Heart right ventricle (tissue), 16 donors: ENCODE data around the gene UTP11. TPM values are rescaled to one million over a fixed set of nuclear protein-coding genes. Genes with fewer than 3 reads are reported as not detected.

Experiments used
- ATAC-seq, 8 donors: fragments of 200-7000 bp; cut with Tn5 transposase; one replicate each; pipeline ENCODE4 v1.9.1; 2020; ENCODE audit warnings: mild to moderate bottlenecking in 8 of 8, moderate library complexity in 8 of 8, moderate number of reproducible peaks in 1 of 8
- DNase-seq, 2 donors: peaks; one replicate each; pipeline ENCODE4 v3.0.0-alpha.2; 2020
- H3K27ac ChIP-seq, 10 donors: fragments of 200-600 bp; sonication (generic) in 2 of 10; one replicate each; pipeline versions ENCODE4 v1.5.0 to v1.8.0; 2020 to 2022; ENCODE audit warnings: mild to moderate bottlenecking in 3 of 10
- H3K27me3 ChIP-seq, 7 donors: fragments of 200-600 bp; one replicate each; pipeline ENCODE4 v1.8.0; 2021 to 2022; ENCODE audit warnings: mild to moderate bottlenecking in 2 of 7
- H3K36me3 ChIP-seq, 9 donors: fragments of 200-600 bp; sonication (generic) in 1 of 9; one replicate each; pipeline versions ENCODE4 v1.5.0 to v1.8.0; 2020 to 2022; ENCODE audit warnings: mild to moderate bottlenecking in 2 of 9
- H3K4me1 ChIP-seq, 9 donors: fragments of 200-600 bp; sonication (generic) in 1 of 9; one replicate each; pipeline versions ENCODE4 v1.5.0 to v1.8.0; 2020 to 2022; ENCODE audit warnings: mild to moderate bottlenecking in 4 of 9
- H3K4me3 ChIP-seq, 10 donors: fragments of 200-600 bp; sonication (generic) in 2 of 10; one replicate each; pipeline versions ENCODE4 v1.5.0 to v1.8.0; 2020 to 2022; ENCODE audit warnings: mild to moderate bottlenecking in 7 of 10, moderate library complexity in 2 of 10
- H3K9me3 ChIP-seq, 11 donors: fragments of 200-600 bp in 10 of 11; sonication (generic) in 2 of 11; one replicate each; pipeline versions ENCODE4 v1.5.0 to v1.8.0; 2013 to 2022; ENCODE audit warnings: mild to moderate bottlenecking in 2 of 11, control low read depth in 1 of 11, moderate library complexity in 1 of 11
- WGBS, 2 donors: extraction: QIAGEN DNeasy Blood & Tissue Kit; methylation state at CpG; one replicate each; pipeline ENCODE4 v1.1.7; 2013; ENCODE audit warnings: inconsistent platforms in 1 of 2; 5-methylcytosine and 5-hydroxymethylcytosine counted together
- intact Hi-C, 10 donors: fragments of 100-400 bp; cut with DNase I; formaldehyde crosslinking; loops; one replicate each; pipeline versions ENCODE4 v1.11.1 to v1.14.2; 2022
- polyA plus RNA-seq, 2 donors: library from polyadenylated mRNA; stranded (reverse); fragments of 200-250 nt; gene quantifications; one replicate each; pipeline ENCODE4 v1.2.3, GENCODE V29; 2013
- total RNA-seq, 10 donors: library from RNA; stranded (reverse); fragmentation: NEBNext Ultra II Directional in 3 of 10; extraction: Animal tissue kit (Norgen Biotek cat#: 25700) in 3 of 10; gene quantifications; one replicate each; pipeline versions ENCODE4 v1.2.1 to v1.2.4, GENCODE V29; 2021 to 2023
- TF ChIP-seq, protein P1 (sequence below), 9 donors: fragments of 200-600 bp; sonication (generic) in 2 of 9; IDR thresholded peaks; one replicate each; pipeline versions ENCODE4 v1.5.0 to v1.8.0; 2021 to 2022; ENCODE audit warnings: antibody characterized with exemption in 9 of 9, mild to moderate bottlenecking in 5 of 9, moderate library complexity in 1 of 9
- donor health status: Arrhythmogenic right ventricular cardiomyopathy.
- donor health status: ischemic (EF 13 %, LVEDD 7.1; RV severe dilation, severe dysfunction).
- donor health status: healthy with polysubstance abuse.
- donor health status: DM: no; HTN: yes; CAD: no.
- donor health status: DM: no; HTN: no; CAD: no.
- donor health status: ischemic (EF 25% LVEDD 6.9; RV normal size, moderate dysfunction).
- donor health status: ischemic (EF 25% LVEDD 5.7; RV mildly dilated, moderate dysfunction).
- donor health status: healthy.
- donor health status: DM: yes; HTN: yes; CAD: no.
- donor health status: Ischemic cardiomyopathy.
- donor health status: ischemic (EF 35%, LVEDD 5.7; RV mildly dilated, moderate dysfunction).
- donor health status: nonischemic (EF 11% LVEDD 7.7; RV severe dilation, severe dysfunction).
- donor health status: DM: yes; HTN: yes; CAD: no.
- donor health status: PGD.
- donor health status: ischemic (EF 29% LVEDD 5.4; RV normal size, mild dysfunction).
- donor health status: nonischemic (EF 23%, LVEDD 6.1; RV moderate dilation, normal function).

The UTP11 gene
- total and polyA plus RNA-seq, 12 donors, result 22.9 to 59.8 (median 35.8) TPM

DNA sequence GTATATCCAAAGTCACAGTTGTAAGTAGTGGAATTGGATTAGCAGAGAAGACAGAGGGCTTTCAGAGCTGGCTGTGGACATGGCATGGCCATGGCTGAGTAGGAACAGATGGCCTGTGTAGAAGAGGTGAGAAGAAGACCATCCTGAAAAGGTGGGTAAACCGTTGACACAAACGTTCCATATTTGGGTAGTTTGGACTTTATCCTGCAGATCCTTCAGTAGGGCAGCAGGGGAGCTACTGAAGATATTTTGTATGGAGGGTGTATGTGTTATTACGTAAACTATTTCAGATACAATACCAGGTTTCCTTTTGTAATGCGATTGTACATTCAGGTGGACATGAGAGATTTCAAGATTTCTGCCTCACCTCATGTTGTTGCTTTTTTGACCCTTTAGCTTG, 1.6 kb downstream of the UTP11 start:
- DNase-seq (no peak), ATAC-seq (no peak)
- WGBS, 2 donors, result 58 to 63% methylated on average over 4 of the region's 4 CpGs
- intact Hi-C loops, result no loop called here
- no peaks in the 10 kb centered on the region for H3K27me3 ChIP-seq
- TF ChIP-seq, protein P1, sequence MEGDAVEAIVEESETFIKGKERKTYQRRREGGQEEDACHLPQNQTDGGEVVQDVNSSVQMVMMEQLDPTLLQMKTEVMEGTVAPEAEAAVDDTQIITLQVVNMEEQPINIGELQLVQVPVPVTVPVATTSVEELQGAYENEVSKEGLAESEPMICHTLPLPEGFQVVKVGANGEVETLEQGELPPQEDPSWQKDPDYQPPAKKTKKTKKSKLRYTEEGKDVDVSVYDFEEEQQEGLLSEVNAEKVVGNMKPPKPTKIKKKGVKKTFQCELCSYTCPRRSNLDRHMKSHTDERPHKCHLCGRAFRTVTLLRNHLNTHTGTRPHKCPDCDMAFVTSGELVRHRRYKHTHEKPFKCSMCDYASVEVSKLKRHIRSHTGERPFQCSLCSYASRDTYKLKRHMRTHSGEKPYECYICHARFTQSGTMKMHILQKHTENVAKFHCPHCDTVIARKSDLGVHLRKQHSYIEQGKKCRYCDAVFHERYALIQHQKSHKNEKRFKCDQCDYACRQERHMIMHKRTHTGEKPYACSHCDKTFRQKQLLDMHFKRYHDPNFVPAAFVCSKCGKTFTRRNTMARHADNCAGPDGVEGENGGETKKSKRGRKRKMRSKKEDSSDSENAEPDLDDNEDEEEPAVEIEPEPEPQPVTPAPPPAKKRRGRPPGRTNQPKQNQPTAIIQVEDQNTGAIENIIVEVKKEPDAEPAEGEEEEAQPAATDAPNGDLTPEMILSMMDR (IDR thresholded peaks at IDR 0.05), result no peak
- peaks cover 0 to 4% (median 0%) of the 10 kb centered on the region in 11 donors for H3K9me3 ChIP-seq
- peaks cover 0 to 43% (median 18%) of the 10 kb centered on the region in 9 donors for H3K36me3 ChIP-seq
- peak overlapping the region in 3 of 10 donors; percentile 77 to 80 (median 79) for H3K4me3 ChIP-seq
- peaks cover 19 to 61% (median 48%) of the 10 kb centered on the region in 9 donors for H3K4me1 ChIP-seq
- peak overlapping the region in 7 of 10 donors; percentile 18 to 96 (median 94) for H3K27ac ChIP-seq

DNA sequence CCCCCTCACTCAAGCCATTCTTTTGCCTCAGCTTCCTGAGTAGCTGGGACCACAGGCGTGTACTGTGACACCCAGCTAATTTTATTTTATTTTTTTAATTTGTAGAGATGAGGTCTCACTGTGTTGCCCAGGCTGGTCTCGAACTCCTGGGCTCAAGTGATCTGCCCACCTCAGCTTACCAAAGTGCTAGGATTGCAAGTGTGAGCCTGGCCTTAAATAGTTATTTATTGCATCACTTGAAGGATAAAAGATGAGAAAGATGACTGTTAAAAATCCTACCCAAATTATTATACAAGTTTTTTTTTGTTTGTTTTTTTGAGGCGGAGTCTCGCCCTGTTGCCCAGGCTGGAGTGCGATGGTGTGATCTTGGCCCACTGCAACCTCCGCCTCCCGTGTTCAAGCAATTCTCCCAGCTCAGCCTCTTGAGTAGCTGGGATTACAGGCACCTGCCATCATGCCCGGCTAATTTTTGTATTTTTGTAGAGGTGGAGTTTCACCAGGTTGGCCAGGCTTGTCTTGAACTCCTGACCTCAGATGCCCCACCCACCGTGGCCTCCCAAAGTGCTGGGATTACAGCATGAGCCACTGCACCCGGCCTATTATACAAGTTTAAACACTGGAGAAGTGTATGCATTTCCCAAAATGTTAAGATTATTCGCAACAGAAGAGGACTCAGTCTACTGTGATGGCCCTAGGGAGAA, 2.3 kb downstream of the UTP11 start:
- Histone ChIP-seq H3K36me3 (peaks cover 0 to 50% (median 25%) of the 10 kb centered on the region in 9 donors), H3K27me3 (no peaks in the 10 kb centered on the region), H3K9me3 (peaks cover 0 to 4% (median 0%) of the 10 kb centered on the region in 11 donors), H3K27ac (peak overlapping the region in 7 of 10 donors; percentile 69 to 95 (median 81)), H3K4me3 (no peak overlapping the region), H3K4me1 (peaks cover 19 to 63% (median 48%) of the 10 kb centered on the region in 9 donors)
- intact Hi-C loops, result no loop called here
- DNase-seq (no peak), ATAC-seq (no peak)
- 84 to 88% methylated on average over 11 of the region's 11 CpGs for WGBS, 2 donors
- TF ChIP-seq, protein P1 (IDR thresholded peaks at IDR 0.05), result no peak

DNA sequence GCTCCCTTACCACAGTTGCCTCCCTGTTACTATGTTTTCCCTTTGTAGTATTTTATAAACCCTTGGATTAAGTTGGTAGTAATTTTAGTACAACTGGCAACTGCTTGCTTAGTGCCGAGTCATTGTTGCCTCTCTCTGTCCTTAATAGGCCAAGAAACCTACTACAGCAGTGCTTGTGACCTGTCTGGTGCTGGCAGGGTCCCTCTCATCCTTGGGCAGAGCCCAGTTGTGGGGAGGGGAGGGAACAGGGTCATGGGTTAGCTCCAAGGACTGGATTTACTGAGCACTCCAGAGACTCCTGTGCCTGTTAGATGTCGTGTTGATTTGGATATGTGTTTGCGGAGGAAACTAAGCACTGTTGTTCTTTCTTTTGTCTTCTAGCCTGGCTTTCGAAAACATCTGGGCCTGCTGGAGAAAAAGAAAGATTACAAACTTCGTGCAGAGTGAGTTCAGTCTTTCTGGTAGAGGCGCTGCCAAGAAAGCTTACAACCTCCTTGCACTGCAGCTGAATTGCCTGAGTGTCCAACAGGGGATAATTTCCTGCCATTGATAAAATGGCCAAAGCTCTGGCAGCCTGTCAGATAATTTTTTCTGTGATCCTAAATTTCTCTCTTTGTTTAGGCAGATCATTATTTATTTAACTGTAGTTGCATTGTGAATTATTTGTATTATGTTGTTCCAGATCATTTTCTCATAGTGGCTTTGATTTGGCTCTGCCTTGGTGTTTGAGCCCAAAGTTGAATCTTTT, 3.6 kb downstream of the UTP11 start:
- peaks cover 19 to 63% (median 48%) of the 10 kb centered on the region in 9 donors for H3K4me1 ChIP-seq
- peaks cover 0 to 4% (median 0%) of the 10 kb centered on the region in 11 donors for H3K9me3 ChIP-seq
- no peaks in the 10 kb centered on the region for H3K27me3 ChIP-seq
- peak overlapping the region; percentile 5 to 95 (median 77) for H3K27ac ChIP-seq
- ATAC-seq (peak in 5 of 8 donors; percentile 18 to 48 (median 39)), DNase-seq (peak in 1 of 2 donors; percentile 28)
- peak overlapping the region in 1 of 10 donors; percentile 0 for H3K4me3 ChIP-seq
- TF ChIP-seq, protein P1 (IDR thresholded peaks at IDR 0.05), result no peak
- 22 to 27% methylated on average over 6 of the region's 6 CpGs for WGBS, 2 donors
- intact Hi-C loops, result loop anchor here in 2 of 10 donors (1.0 to 2.0 kb wide), 2 partner anchors 25 to 26 kb away; partner anchors contain the start of gene SF3A3 (in 2 of the 2)
- H3K36me3 ChIP-seq, result peaks cover 0 to 63% (median 35%) of the 10 kb centered on the region in 9 donors

DNA sequence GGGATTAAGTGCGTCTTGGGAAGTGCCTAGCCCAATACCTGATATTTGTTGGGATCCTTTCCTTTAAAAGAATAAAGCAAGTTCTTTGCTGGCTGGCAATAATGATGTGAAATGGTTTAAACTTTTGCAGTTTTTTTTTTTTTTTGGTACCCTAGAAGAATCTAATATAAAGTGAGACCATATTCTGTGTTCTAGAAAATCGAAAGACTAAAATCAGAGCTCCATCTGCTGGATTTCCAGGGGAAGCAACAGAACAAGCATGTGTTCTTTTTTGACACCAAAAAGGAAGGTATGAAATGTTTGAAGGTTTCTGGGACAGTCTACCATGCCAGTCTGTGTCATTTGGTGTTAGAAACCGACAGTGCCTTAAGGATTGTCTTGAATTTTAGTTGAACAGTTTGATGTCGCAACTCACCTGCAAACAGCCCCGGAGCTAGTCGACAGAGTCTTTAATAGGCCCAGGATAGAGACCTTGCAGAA, 6.4 kb downstream of the UTP11 start:
- DNase-seq, result no peak
- TF ChIP-seq, protein P1 (IDR thresholded peaks at IDR 0.05), result peak; percentile 17 to 72 (median 60)
- intact Hi-C loops, result loop anchor here in 2 of 10 donors (2.0 kb wide), 1 partner anchor 28 kb away; the partner anchor contains the start of gene SF3A3 (in 2 of the 2)

More for the DNA sequence above, 6.4 kb downstream of the UTP11 start:
- H3K36me3 ChIP-seq, result peaks cover 0 to 91% (median 56%) of the 10 kb centered on the region in 9 donors
- WGBS, 2 donors, result 78 to 80% methylated on average over 6 of the region's 6 CpGs
- no peak overlapping the region for H3K4me3 ChIP-seq
- no peaks in the 10 kb centered on the region for H3K27me3 ChIP-seq
- peaks cover 13 to 50% (median 35%) of the 10 kb centered on the region in 9 donors for H3K4me1 ChIP-seq
- H3K9me3 ChIP-seq, result no peaks in the 10 kb centered on the region
- peak overlapping the region in 1 of 10 donors; percentile 18 for H3K27ac ChIP-seq
- ATAC-seq, result no peak
